ENCODE measurements around the gene RTN4RL1.

RTN4RL1 gene

DNA sequence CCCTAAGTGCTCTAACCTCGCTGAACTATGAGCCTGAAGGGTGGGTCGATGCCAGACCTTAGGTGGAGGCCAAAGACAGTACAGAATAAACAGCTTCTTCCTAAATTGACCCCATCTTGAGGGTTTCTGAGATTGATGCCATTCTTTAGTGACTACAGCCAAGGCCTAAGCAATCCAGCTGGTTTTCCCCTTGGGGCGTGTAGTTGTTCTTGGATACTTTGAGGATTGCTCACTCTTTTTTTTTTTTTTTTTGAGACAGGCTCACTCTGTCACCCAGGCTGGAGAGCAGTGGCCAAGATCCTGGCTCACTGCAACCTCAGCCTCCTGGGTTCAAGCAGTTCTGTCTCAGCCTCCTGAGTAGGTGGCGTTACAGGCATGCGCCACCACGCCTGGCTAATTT, 18.7 kb upstream of the RTN4RL1 start:
- no peak for DNase-seq

DNA sequence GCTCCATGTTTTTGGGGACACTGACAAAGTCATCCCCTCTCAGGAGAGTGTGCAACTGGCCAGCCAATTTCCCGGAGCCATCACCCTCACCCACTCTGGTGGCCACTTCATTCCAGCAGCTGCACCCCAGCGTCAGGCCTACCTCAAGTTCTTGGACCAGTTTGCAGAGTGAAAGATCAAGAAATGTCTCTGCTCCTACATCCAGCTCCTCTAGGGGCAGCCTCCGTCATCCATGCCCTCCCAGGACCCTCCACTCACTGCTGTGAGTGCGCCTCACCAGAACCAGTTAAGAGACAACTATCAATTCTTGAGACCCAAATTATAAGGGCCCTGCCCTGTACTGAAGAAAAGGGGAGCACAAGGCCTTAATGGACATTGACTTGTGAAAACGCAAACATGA, 17.8 kb upstream of the RTN4RL1 start:
- DNase-seq = no peak

DNA sequence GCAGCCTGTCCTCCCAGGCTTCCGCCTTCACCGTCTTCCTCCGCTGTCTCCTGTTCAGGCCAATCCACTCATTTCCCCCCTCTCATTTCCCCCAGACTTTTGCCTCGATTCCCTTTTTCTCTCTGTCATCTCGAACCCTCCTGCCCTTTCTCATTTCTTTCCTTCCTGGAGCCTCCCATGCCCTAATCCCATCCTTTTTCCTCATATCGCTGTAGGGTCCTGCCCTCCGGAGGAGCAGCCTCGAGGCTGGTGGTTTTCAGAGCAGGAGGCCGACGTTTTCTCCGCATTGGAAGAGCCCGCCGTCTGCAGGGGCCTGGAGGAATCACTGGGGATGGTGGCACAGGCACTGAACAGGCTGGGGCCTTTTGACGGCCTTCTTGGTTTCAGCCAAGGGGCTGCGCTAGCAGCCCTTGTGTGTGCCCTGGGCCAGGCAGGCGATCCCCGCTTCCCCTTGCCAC, 17.3 kb upstream of the RTN4RL1 start:
- peak; percentile 16 for DNase-seq

DNA sequence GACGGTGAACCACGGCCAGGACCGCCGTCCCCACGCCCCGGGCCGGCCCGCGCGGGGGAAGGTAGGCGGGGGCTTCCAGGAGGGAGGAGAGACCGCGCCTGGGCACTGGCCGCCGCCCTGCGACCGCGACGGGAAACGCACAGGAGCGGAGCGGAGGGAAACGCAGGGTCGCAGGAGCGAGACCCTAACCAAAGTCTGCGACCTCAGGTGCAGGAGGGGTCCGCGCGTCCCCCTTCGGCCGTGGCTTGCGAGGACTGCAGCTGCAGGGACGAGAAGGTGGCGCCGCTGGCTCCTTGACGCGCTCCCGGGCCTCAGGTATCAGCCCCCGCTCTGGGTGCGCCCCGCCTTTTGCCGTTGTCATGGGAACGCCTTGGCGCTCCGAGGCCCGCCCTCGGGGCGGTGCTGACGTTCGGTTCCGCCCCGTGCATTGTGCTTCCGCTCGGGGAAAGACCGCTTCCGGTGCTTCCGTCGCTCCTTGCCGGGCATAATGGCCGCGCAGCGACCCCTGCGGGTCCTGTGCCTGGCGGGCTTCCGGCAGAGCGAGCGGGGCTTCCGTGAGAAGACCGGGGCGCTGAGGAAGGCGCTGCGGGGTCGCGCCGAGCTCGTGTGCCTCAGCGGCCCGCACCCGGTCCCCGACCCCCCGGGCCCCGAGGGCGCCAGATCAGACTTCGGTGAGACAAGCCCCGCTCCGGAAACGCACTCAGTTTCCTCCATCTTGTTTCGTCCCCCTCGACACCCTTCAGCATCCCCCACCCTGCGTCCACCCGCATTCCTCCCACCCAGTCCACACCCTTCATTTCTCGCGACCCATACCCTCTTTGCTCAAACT, 16.6 kb upstream of the RTN4RL1 start, which contains the start of gene OVCA2:
Gene OVCA2, plus strand, starts transcription at position 462 of the 829 bp plus-strand sequence. Its CDS starts 26 bp downstream, at position 488.
- peak; percentile 93 for DNase-seq

DNA sequence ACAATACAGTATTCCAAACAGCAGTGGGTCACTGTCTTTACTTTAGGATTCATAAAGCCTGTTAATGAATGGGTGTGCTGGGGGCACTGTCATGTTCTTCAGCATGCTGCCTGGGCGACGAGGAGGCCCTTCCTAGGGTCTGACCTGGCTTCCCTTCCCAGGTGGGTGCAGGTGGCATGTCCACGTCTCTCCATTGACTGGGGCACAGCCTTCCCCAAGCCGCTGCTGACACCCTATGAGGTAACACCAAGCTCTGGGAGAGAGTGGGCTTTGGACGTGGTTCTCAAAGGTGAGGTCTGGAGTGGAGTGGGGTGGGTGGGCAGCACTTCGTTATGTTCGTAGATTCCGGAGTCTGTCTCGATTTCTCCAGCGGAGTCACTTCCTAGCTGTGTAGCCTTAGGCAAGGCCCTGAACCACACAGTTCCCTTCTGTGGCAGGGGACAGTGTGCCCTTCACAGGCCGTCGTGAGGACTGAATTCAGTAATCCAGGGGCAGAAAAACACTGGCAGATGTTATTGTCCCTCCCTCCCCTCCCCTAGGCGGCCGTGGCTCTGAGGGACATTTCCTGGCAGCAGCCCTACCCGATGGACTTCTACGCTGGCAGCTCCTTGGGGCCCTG, 15.9 kb upstream of the RTN4RL1 start:
- DNase-seq = no peak

DNA sequence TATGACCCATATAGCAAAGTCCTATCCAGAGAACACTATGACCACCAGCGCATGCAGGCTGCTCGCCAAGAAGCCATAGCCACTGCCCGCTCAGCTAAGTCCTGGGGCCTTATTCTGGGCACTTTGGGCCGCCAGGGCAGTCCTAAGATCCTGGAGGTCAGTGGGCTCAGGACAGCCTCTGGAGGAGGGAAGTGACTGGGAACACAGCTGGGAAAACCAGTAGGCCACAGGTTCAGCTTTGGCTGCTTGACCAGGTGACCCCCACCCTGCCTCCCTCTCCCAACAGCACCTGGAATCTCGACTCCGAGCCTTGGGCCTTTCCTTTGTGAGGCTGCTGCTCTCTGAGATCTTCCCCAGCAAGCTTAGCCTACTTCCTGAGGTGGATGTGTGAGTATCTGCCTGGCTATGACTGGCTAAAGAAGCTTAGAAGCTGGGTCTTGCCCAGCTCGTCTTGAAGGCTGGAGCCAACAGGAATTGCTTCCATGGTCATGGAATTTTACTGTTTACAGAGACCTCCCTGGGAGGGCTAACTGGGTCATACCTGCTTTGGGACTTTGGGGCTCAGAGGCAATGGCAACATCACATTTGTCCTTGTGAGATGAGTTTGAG, 15.2 kb upstream of the RTN4RL1 start:
- DNase-seq = no peak

DNA sequence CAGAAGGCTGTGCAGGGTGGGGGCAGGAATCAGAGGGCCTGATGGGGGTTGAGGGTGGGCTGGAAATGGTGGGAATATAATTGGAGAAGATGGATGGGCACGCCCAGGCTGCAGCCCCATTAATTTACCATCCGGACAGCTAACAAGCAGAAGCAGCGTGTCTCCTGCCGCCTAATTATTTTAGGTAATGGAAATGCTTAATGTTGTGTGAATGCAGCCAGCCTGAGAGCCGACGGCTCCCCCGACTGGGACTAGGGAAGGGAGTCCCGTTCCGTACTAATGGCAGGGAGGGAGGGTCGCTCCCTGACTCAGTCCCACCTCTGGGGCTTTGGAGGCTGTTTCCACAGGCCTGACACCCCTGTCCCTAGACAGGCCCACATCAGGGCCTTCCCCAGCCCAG, 12.0 kb upstream of the RTN4RL1 start:
- no peak for DNase-seq

DNA sequence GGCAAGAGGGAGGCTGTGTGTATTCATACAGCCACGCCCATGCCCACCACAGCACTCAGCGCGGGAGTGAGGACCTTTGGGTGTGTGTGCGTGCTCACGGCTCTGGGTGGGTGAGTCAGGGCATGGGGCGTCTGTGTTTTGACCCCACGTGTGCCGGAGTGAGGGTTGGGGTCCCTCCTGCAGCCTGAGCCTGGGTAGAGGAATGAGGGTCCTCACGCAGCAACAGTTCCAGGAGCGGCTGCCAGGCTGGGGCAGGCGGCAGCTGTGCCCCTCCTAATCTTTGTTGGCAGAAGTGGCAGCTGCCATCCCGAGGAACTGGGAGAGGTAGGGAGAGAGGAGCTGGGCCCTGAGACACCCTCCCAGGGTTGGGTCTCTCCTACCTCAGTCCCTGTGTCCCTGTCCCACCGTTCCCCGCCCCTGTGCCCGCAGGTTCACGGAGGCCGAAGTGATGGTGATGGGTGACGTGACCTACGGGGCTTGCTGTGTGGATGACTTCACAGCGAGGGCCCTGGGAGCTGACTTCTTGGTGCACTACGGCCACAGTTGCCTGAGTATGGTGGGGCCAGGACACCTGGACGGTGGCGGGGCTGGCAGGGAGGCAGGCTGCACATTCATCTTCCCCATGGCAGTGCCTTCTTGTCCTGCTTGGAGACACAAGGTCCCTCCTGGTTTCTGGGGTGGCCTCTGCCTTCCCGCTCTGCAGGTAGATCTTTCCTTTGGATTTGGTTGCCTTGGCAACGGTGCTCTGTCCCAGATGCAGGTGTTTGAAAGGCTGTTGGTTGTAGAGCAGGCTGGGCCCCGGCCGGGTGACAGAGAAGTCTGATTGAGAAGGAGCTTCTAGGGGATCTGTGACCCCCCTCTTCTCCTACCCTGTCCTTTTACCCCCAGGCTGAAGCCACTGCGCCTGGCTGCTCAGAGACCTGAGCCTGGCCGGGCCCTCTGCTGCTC, 10.7 kb upstream of the RTN4RL1 start:
- no peak for DNase-seq

DNA sequence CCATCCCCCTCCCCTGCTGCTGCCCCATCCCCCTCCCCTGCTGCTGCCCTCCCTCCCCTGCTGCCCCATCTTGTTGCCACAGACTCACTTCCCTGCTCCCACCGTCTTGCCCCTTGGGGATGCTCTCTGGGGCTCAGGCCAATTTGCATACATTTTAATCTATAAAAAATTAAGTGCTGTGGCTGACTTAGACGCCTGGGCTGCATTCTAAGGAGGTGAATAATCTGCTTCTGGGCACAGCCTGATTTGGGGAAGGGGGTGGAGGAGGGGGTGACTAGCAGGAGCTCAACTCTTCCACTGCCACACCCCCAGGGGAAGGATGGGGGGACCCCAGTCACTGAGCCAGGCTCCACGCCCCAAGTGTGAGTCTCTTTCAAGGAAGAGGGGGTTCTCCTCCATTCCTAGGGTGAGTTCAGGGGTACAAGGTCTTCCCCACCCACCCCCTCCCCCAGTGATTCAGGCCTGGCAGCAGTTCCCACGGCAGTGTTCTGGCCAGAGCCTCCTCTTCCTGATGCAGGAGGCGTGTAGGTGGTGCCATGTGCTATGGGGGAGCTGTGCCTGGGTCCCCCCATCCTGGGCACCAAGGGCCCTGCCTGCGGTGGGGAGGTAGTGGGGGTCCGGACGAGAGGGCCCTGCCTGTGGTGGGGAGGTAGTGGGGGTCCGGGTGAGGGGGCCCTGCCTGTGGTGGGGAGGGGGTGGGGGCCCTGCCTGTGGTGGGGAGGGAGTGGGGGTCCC, 9.8 kb upstream of the RTN4RL1 start:
- no peak for DNase-seq

DNA sequence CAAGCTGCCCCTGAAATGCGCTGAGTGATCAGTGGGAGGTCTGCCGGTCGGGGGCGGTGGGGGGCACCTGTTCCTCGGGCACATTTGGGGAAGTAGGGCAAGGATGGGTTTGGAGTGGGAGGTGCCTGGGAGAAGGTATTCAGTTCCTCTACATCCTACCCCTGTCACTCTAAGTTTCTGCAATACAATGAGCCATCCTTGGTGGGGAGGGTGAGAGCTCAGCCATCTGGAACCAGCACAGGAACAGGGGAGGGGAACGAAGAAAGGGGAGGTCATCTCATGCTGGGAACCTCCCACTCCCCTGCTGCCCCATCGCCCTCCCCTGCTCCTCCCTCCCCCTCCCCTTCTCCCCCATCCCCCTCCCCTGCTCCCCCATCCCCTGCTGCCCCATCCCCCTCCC, 9.0 kb upstream of the RTN4RL1 start:
- DNase-seq = no peak

DNA sequence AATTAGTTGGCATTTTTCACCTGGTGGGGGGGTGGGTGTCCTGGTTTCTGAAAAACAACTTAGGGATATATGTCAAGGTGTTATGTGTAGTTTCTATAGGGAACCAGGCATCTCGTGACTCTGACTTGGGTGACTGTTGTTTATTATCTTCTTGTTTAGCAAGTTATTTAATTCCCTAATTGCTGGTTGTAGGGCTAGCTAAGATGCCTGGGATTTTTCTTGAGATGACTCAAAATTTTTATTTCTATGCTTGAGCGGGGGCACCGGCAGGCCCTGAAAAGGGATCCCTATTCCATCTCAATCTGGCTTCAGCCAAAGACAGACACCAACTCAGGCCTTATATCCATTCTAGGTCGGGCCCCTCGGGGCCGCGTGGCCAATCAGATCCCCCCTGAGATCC, 8.0 kb upstream of the RTN4RL1 start:
- DNase-seq = no peak

DNA sequence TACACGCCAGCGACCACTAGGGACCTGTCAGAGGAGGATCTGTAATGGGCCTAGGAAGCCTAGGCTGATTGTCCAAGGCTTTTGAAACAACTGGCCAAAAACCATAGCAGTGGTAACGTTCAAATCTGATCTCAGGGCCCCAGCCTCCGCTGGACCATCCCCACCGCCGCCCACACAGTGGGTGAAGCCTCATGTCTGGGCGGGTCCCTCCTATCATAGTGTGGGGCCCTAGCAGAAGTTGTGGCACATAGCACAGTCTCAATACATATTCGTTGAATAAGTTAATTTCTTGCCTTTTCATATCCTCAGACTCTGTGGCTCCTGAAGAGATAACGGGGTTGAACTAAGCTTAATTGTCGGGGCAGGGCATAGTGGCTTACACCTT, 5.6 kb upstream of the RTN4RL1 start:
- no peak for DNase-seq

DNA sequence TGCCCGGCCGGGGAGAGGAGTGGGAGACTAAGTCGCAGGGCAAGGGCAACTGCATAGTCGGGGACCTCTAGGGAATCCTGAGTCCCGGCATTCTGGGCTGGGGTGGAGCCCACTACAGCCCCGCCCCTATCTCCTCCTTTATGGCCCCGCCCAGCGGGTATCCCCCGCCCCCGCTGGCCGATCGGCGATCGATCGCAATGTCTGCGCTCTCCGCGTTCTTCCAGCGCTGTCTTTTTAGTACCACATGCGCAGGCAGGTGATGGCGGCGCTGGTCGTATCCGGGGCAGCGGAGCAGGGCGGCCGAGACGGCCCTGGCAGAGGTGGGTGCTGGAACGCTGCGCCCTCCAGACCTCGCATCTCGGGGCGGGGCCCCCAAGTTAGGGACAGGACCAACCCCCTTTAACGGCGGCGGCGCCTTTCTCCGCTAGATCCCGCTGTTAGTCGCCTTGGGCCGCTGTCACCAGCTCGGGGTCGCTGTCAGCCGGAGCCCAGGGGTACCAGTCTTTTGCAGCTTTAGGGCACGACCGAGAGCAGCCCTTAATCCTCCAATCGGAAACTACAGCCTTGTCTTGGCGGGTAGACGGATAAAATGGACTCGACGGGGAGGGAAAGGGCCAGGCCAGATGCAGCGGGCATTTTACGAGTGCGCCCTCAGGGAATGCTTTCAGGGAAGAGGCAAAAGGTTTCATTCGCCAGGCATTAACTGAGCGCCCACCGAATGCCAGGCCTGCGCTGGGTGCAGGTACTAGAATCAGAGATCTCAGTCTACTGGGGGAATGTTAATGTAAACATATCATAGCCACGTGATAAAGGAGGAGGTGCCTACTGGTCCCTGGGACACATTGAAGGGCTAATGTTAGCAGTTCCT, 5.0 kb upstream of the RTN4RL1 start, which contains the start of gene DPH1:
Gene DPH1, plus strand, starts transcription at position 243 of the 868 bp plus-strand sequence. Its CDS starts 17 bp downstream, at position 260.
- DNase-seq = peak; percentile 74

DNA sequence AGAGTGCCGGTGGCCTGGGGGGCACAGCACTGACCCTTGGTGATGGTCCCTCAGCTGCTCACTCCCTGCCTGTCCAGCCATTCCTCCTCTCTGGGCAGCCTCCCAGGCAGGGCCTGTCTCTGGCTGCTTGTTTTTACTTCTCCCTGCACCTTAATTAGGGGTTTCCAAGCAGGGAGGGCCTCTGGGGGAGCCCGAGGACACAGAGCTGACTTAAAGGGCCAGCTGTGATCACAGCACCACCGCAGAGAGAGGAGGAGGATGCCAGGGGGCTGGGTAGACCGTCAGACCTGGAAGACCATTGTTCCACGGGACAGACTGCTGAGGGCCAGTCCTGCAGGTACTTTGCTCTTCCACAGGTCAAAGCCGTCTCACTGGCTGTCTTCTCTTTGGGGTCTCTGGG, 3.6 kb upstream of the RTN4RL1 start:
- no peak for DNase-seq

DNA sequence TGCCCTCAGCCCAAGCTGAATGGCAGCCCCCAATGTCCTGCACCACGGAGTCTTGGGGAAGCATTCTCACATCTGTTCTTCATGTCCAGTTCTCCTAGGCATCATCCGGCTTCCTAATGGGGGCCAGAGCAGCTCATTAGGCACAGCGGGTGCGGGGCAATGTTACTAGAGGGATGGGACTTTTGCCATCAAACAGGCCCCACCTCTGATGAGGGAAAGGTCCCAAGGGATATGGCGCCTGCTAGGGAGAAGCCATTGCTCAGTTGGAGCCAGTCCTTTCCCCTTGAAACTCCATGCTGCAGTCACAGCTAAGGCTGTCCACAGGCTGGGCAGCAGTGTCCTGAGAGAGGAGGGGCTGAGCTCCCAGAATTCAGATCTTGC, 3.1 kb upstream of the RTN4RL1 start:
- DNase-seq = no peak

DNA sequence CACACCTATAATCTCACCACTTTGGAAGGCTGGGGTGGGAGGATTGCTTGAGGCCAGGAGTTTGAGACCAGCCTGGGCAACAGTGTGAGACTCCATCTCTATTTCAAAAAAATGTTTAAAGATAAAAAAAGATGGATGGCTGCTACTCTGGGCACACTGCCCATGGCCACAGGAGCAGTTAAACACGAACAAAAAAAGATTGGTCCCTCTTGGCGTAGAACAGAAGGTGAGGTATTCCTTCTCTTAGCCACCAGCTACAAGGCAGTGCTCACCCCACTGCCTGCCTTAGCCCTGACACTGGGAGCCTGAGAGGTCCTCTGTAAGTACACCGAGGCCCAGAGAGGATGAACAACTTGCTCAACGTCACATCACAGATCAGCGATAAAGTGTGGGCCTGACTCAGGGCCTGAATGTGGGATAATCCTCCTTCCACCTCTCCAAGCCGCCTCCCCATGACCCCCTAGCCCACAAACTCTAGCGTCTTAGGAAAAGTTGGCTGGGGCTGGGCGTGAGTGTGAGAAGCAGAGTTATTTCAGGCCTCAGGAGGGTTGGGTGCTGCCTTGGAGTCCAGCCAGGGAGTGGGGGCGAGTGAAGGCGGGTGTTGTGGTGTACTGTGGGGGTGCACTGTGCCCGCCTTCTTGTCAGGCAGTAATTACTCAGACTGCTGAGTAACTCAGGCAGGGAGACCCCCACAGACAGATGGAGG, 2.5 kb upstream of the RTN4RL1 start:
- DNase-seq = no peak

DNA sequence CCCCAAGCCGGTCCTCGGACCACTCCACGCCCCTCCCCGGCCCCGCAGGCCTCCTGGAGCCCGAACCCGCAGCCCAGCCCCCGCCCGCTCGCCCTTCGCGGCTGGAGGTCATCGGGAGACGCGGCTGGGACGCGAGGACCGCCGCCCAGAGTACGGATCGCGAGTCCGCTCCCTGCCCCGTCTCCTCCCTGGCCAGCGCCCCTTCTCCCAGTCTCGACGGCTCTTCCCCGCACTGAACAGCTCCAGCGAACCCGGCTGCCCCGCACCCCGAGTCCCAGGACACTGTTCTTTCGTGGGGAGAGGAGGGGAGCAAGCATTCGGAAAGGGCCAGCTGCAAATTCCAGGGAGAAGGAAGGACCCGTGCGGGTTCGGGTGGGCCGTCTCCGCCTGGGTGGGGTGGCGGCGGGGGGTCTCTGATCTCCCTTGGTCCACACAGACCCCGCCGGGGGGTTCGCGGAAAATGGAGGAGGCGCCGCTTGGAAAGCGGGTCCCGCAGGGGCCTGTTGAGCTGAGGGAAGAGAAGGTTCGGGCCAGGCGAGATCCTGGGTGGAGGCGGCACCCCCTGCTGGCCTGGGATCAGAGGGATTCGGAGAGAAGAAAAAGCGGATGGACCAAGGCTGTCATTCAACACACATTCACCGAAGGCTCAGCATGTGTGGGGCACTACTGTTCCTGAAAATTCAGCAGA, 632 bp upstream of the RTN4RL1 start:
- DNase-seq = peak; percentile 30

DNA sequence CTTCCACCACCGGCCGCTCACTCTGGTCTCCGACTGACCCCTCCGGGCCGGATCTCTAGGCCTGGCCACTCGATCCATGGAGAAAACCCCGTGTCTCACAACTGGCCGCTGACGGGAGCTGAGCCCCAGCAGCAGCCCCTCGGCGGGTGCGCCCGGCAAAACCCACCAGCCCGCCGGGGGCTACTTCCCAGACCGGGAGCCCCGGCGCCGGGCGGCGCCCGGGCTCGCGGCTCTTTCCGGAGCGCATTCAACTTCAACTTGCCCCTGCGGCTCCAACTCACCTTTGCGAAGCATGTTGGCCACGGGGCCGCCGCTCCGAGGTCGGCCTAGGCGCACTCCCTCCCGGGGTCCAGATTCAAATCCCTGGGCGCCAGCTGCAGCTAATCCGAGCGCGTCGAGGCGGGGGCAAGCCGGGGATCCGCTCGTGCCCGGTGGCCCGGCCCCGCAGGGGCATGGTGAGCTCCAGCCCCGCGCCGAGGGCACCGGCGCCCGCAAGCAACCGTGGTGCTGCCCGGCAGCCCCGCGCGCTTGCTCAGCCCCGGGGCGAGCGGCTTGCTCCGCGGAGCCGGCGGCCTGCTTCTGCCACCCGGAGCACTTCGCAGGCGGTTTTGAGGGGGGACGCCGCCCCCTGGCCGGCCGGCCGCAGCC, 438 bp downstream of the RTN4RL1 start:
- no peak for DNase-seq
